K562 (cell line): ENCODE results near the gene DUOXA2. TPM values are rescaled to one million over a fixed set of nuclear protein-coding genes. Genes with fewer than 3 reads are reported as not detected.

Experiments
- ARNT ChIP-seq, 2 experiments: fragments of 450-650 bp; IDR thresholded peaks; 2 replicates each; pipeline ENCODE4 v1.6.1; 2016; ENCODE audit warnings: mild to moderate bottlenecking in 1 of 2
- DIDO1 ChIP-seq: fragments of 450-650 bp; IDR thresholded peaks from 2 replicates; pipeline ENCODE4 v1.6.1; 2016; ENCODE audit warnings: low read depth, missing biosample characterization, missing genetic modification characterization
- IFI16 ChIP-seq: fragments of 250-450 bp; sonication (Bioruptor Pico); IDR thresholded peaks from 2 replicates; pipeline ENCODE4 v2.1.2; 2022; ENCODE audit warnings: mild to moderate bottlenecking, inconsistent platforms
- NR2C2 ChIP-seq, 2 experiments: fragments of 200-800 bp in 1 of 2; sonication (Bioruptor generic) in 1 of 2; sonication (generic) in 1 of 2; formaldehyde crosslinking in 1 of 2; IDR thresholded peaks; 2 replicates each; pipeline versions ENCODE4 v1.6.1 to v1.8.0; 2016 to 2022; ENCODE audit warnings: mild to moderate bottlenecking in 1 of 2, missing compliant biosample characterization in 1 of 2, missing genetic modification characterization in 1 of 2, missing genetic modification reagents in 1 of 2
- SMC3 ChIP-seq: conservative IDR thresholded peaks from 2 replicates; pipeline ENCODE4 v1.6.1; 2011; ENCODE audit warnings: low read depth, low read length, improper control_type of control experiment; ENCODE audit not compliant: insufficient read depth
- TOE1 ChIP-seq, 2 experiments: fragments of 450-650 bp in 1 of 2; sonication (generic) in 1 of 2; formaldehyde crosslinking in 1 of 2; IDR thresholded peaks; 2 replicates each; pipeline versions ENCODE4 v1.7.1 to v1.8.0; 2016 to 2022; ENCODE audit warnings: borderline replicate concordance in 2 of 2, mild to moderate bottlenecking in 2 of 2, antibody characterized with exemption in 1 of 2, inconsistent platforms in 1 of 2, low read depth in 1 of 2, missing genetic modification reagents in 1 of 2, moderate library complexity in 1 of 2
- ZNF232 ChIP-seq: sonication (generic); formaldehyde crosslinking; IDR thresholded peaks from 2 replicates; pipeline ENCODE4 v1.8.0; 2022; ENCODE audit warnings: mild to moderate bottlenecking, missing genetic modification reagents
- polyA plus RNA-seq, 8 experiments: library from polyadenylated mRNA; depleted of rRNA in 4 of 8; stranded (reverse) in 5 of 8; unstranded in 3 of 8; fragments of >200 nt; fragmentation: Nextera tagmentation in 2 of 8; fragmentation: Illumina TruSeq in 1 of 8; extraction: Ambion mirVana in 2 of 8; extraction: Trizol in 1 of 8; gene quantifications; 2 replicates each; pipeline versions ENCODE4 v1.2.1 to v1.2.3, GENCODE V29; 2011 to 2014; ENCODE audit warnings: inconsistent platforms in 1 of 8, missing spikeins in 1 of 8
- total RNA-seq, 7 experiments: library from RNA; depleted of rRNA in 6 of 7; stranded (reverse); fragments of >200 nt in 6 of 7; fragmentation: Illumina TruSeq in 2 of 7; extraction: Trizol in 2 of 7; gene quantifications; 2 replicates each; pipeline versions ENCODE4 v1.2.1 to v1.2.3, GENCODE V29; 2011 to 2021; ENCODE audit warnings: low replicate concordance in 1 of 7
- TF ChIP-seq, protein P1 (sequence below): fragments of 250-450 bp; sonication (Bioruptor Pico); IDR thresholded peaks from 2 replicates; pipeline ENCODE4 v1.9.0; 2021; ENCODE audit warnings: mild to moderate bottlenecking, inconsistent platforms
- TF ChIP-seq, protein P2 (sequence below), 2 experiments: fragments of 450-650 bp; formaldehyde crosslinking in 1 of 2; IDR thresholded peaks; 2 replicates each; pipeline versions ENCODE4 v1.4.0 to v1.6.1; 2014 to 2020; ENCODE audit warnings: mild to moderate bottlenecking in 2 of 2, borderline replicate concordance in 1 of 2, low read depth in 1 of 2
- TF ChIP-seq, protein P3 (sequence below): sonication (generic); formaldehyde crosslinking; IDR thresholded peaks from 2 replicates; pipeline ENCODE4 v1.9.0; 2022; ENCODE audit warnings: mild to moderate bottlenecking, missing genetic modification reagents

Gene DUOXA2
- total and polyA plus RNA-seq, 9 of the 15 experiments (the other 6 are each of a cell fraction or from before 2014, with no cell fraction given) = not detected

DNA sequence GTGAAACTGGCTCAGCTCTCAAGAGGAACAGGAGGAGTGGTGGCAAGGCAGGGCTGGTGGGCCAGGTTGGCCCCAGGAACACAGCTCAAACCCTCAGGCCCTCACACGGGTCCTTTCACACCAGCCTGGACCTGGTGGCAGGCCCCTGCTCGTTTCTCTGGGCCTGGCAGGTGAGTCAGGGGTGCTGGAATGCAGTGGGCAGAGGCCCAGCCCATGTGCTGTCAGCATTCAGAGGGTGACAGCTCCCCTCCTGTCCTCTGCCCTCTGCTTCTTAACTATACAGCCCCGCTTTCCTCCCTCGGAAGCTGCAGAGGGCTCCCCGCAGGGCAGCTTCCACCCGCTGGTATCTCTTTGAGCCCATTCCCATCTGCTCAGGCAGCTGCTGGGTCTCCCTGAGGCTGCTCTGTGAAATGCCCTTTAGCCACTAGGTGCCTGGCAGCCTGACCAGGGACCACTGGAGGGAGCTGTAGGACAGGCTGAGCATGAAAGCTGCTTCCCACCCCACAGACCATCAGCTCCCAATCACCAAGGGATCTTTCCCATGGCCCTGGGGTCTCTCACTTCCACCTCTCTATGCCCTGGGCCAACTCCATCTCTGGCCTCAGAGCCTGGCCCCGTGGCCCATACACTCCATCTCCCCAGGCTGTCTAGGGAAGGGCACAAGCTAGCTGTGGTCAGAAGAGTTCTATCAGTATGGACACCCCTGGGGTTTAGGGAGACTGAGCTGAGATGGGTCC is 48.8 kb downstream of the DUOXA2 start (continued):
- no peak for TF ChIP-seq ZNF232 (CRISPR knock-in tag)
- TF ChIP-seq, protein P1, sequence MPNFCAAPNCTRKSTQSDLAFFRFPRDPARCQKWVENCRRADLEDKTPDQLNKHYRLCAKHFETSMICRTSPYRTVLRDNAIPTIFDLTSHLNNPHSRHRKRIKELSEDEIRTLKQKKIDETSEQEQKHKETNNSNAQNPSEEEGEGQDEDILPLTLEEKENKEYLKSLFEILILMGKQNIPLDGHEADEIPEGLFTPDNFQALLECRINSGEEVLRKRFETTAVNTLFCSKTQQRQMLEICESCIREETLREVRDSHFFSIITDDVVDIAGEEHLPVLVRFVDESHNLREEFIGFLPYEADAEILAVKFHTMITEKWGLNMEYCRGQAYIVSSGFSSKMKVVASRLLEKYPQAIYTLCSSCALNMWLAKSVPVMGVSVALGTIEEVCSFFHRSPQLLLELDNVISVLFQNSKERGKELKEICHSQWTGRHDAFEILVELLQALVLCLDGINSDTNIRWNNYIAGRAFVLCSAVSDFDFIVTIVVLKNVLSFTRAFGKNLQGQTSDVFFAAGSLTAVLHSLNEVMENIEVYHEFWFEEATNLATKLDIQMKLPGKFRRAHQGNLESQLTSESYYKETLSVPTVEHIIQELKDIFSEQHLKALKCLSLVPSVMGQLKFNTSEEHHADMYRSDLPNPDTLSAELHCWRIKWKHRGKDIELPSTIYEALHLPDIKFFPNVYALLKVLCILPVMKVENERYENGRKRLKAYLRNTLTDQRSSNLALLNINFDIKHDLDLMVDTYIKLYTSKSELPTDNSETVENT (CRISPR knock-in tag) = no peak
- no peak for TF ChIP-seq NR2C2 (CRISPR knock-in tag; IDR thresholded peaks at IDR 0.05)
- no peak for TF ChIP-seq NR2C2 (tag; IDR thresholded peaks at IDR 0.05)
- peak in 1 of 2 experiments; percentile 46; a peak in 1 of 4 replicates for TF ChIP-seq ARNT (IDR thresholded peaks at IDR 0.05)
- TF ChIP-seq TOE1 (IDR thresholded peaks at IDR 0.05; ENCODE audit: borderline replicate concordance) = 0 out of 2 replicates have a peak, but pooled peaks have one; percentile 23
- no peak for TF ChIP-seq TOE1 (CRISPR knock-in tag; IDR thresholded peaks at IDR 0.05; ENCODE audit: borderline replicate concordance, low read depth)
- TF ChIP-seq, protein P2, sequence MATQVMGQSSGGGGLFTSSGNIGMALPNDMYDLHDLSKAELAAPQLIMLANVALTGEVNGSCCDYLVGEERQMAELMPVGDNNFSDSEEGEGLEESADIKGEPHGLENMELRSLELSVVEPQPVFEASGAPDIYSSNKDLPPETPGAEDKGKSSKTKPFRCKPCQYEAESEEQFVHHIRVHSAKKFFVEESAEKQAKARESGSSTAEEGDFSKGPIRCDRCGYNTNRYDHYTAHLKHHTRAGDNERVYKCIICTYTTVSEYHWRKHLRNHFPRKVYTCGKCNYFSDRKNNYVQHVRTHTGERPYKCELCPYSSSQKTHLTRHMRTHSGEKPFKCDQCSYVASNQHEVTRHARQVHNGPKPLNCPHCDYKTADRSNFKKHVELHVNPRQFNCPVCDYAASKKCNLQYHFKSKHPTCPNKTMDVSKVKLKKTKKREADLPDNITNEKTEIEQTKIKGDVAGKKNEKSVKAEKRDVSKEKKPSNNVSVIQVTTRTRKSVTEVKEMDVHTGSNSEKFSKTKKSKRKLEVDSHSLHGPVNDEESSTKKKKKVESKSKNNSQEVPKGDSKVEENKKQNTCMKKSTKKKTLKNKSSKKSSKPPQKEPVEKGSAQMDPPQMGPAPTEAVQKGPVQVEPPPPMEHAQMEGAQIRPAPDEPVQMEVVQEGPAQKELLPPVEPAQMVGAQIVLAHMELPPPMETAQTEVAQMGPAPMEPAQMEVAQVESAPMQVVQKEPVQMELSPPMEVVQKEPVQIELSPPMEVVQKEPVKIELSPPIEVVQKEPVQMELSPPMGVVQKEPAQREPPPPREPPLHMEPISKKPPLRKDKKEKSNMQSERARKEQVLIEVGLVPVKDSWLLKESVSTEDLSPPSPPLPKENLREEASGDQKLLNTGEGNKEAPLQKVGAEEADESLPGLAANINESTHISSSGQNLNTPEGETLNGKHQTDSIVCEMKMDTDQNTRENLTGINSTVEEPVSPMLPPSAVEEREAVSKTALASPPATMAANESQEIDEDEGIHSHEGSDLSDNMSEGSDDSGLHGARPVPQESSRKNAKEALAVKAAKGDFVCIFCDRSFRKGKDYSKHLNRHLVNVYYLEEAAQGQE (IDR thresholded peaks at IDR 0.05; ENCODE audit: borderline replicate concordance) = peak; percentile 81
- TF ChIP-seq, protein P2 (CRISPR knock-in tag; IDR thresholded peaks at IDR 0.05; ENCODE audit: low read depth) = no peak
- no peak for TF ChIP-seq DIDO1 (tag)
- peak; percentile 92 for TF ChIP-seq SMC3
- no peak for TF ChIP-seq IFI16 (CRISPR knock-in tag)
- TF ChIP-seq, protein P3, sequence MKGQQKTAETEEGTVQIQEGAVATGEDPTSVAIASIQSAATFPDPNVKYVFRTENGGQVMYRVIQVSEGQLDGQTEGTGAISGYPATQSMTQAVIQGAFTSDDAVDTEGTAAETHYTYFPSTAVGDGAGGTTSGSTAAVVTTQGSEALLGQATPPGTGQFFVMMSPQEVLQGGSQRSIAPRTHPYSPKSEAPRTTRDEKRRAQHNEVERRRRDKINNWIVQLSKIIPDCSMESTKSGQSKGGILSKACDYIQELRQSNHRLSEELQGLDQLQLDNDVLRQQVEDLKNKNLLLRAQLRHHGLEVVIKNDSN (CRISPR knock-in tag) = no peak
- TF ChIP-seq, all 486 proteins: peak for 23
